Astrocyte (in vitro differentiated cells and primary cell): ENCODE measurements around the gene CNTNAP5. TPM values are rescaled to one million over a fixed set of nuclear protein-coding genes. Genes with fewer than 3 reads are reported as not detected.

Source experiments
- DNase-seq: peaks from one replicate; pipeline ENCODE4 v3.0.0-alpha.2; 2010; ENCODE audit warnings: low read depth
- FAIRE-seq: peaks from 2 replicates; lab custom pipeline; 2011; peaks lifted over from hg19 to GRCh38; lab: Jason Lieb, UNC
- H2AFZ ChIP-seq: 2 replicates; pipeline ENCODE4 v1.6.0; 2012; ENCODE audit warnings: low read depth, low read length, inconsistent platforms
- H3K27ac ChIP-seq: 2 replicates; pipeline ENCODE4 v1.5.1; 2011; ENCODE audit warnings: low read depth, low read length, inconsistent platforms
- H3K27me3 ChIP-seq: 2 replicates; pipeline ENCODE4 v1.6.0; 2011; ENCODE audit warnings: low read length, inconsistent platforms; ENCODE audit not compliant: insufficient read depth
- H3K36me3 ChIP-seq: 2 replicates; pipeline ENCODE4 v1.5.1; 2011; ENCODE audit warnings: low read length, inconsistent platforms; ENCODE audit not compliant: insufficient read depth
- H3K4me1 ChIP-seq: 2 replicates; pipeline ENCODE4 v1.5.1; 2011; ENCODE audit warnings: low read length, inconsistent platforms; ENCODE audit not compliant: insufficient read depth
- H3K4me2 ChIP-seq: 2 replicates; pipeline ENCODE4 v1.6.0; 2012; ENCODE audit warnings: low read length, inconsistent platforms
- H3K4me3 ChIP-seq: 2 replicates; pipeline ENCODE4 v1.5.1; 2011; ENCODE audit warnings: low read depth, mild to moderate bottlenecking, low read length, inconsistent platforms; ENCODE audit not compliant: insufficient read depth
- H3K79me2 ChIP-seq: 2 replicates; pipeline ENCODE4 v1.6.0; 2012; ENCODE audit warnings: mild to moderate bottlenecking, low read length, inconsistent platforms; ENCODE audit not compliant: insufficient read depth
- H3K9ac ChIP-seq: 2 replicates; pipeline ENCODE4 v1.6.0; 2012; ENCODE audit warnings: mild to moderate bottlenecking, low read length, inconsistent platforms
- H3K9me3 ChIP-seq: 2 replicates; pipeline ENCODE4 v1.5.1; 2012; ENCODE audit warnings: low read depth, mild to moderate bottlenecking, low read length, inconsistent platforms; ENCODE audit not compliant: insufficient read depth
- H4K20me1 ChIP-seq: 2 replicates; pipeline ENCODE4 v1.6.0; 2012; ENCODE audit warnings: low read length, inconsistent platforms; ENCODE audit not compliant: insufficient read depth
- H3K27ac Mint-ChIP-seq: one replicate; pipeline ENCODE4 v1.8.0; 2021; ENCODE audit warnings: mild to moderate bottlenecking, mixed read lengths; ENCODE audit not compliant: unreplicated experiment
- H3K27me3 Mint-ChIP-seq: one replicate; pipeline ENCODE4 v1.8.0; 2021; ENCODE audit warnings: low read depth, mixed read lengths; ENCODE audit not compliant: unreplicated experiment
- H3K36me3 Mint-ChIP-seq: one replicate; pipeline ENCODE4 v1.8.0; 2021; ENCODE audit warnings: low read depth, mixed read lengths; ENCODE audit not compliant: unreplicated experiment
- H3K4me1 Mint-ChIP-seq: one replicate; pipeline ENCODE4 v1.8.0; 2021; ENCODE audit warnings: low read depth, mixed read lengths; ENCODE audit not compliant: unreplicated experiment
- H3K4me3 Mint-ChIP-seq: one replicate; pipeline ENCODE4 v1.8.0; 2021; ENCODE audit warnings: mild to moderate bottlenecking, moderate library complexity, mixed read lengths; ENCODE audit not compliant: unreplicated experiment
- H3K9me3 Mint-ChIP-seq: one replicate; pipeline ENCODE4 v1.8.0; 2021; ENCODE audit warnings: mild to moderate bottlenecking, mixed read lengths; ENCODE audit not compliant: unreplicated experiment
- CTCF ChIP-seq: IDR thresholded peaks from 2 replicates; pipeline ENCODE4 v1.5.1; 2011; ENCODE audit warnings: low read depth, mild to moderate bottlenecking, inconsistent platforms, low read length, moderate library complexity; ENCODE audit not compliant: insufficient read depth
- EZH2 ChIP-seq: IDR thresholded peaks from 2 replicates; pipeline ENCODE4 v1.6.1; 2012; ENCODE audit warnings: mild to moderate bottlenecking, low read length, inconsistent platforms; ENCODE audit not compliant: insufficient read depth
- total RNA-seq: library from RNA; stranded (reverse); gene quantifications from 2 replicates; pipeline ENCODE4 v1.2.1, GENCODE V29; 2021

The CNTNAP5 gene
- total RNA-seq, 1 donor from 2014 or later: 0.30 TPM

- no peaks in the 10 kb centered on the region for H3K79me2 ChIP-seq
- TF ChIP-seq CTCF (no peak), EZH2 (no peak)
- H3K27ac Mint-ChIP-seq: no peak overlapping the region
- no peaks in the 10 kb centered on the region for H3K27me3 Mint-ChIP-seq
- no peak for FAIRE-seq
- no peak overlapping the region for H3K27ac ChIP-seq
- H2AFZ ChIP-seq: no peak overlapping the region
- H3K4me1 ChIP-seq: no peaks in the 10 kb centered on the region
- no peaks in the 10 kb centered on the region for H3K27me3 ChIP-seq
- H3K36me3 ChIP-seq: no peaks in the 10 kb centered on the region
- H3K4me1 Mint-ChIP-seq: no peaks in the 10 kb centered on the region
- H4K20me1 ChIP-seq: no peaks in the 10 kb centered on the region
- no peak overlapping the region for H3K4me3 ChIP-seq
- H3K9ac ChIP-seq: no peak overlapping the region
- no peak overlapping the region for H3K4me2 ChIP-seq
- no peak for DNase-seq
- H3K36me3 Mint-ChIP-seq: no peaks in the 10 kb centered on the region
- H3K9me3 Mint-ChIP-seq: no peaks in the 10 kb centered on the region
- no peaks in the 10 kb centered on the region for H3K9me3 ChIP-seq
- H3K4me3 Mint-ChIP-seq: no peak overlapping the region
These were observed 715.5 kb downstream of the CNTNAP5 start for GRCh38 chr2:124740636-124741035.

GRCh38 chr2:124753842-124754241 is 728.8 kb downstream of the CNTNAP5 start:
- Mint-ChIP-seq H3K27me3 (peaks cover 5% of the 10 kb centered on the region), H3K36me3 (no peaks in the 10 kb centered on the region), H3K4me3 (no peak overlapping the region), H3K27ac (no peak overlapping the region), H3K4me1 (peaks cover 2% of the 10 kb centered on the region), H3K9me3 (no peaks in the 10 kb centered on the region)
- Histone ChIP-seq H3K4me1 (no peaks in the 10 kb centered on the region), H3K9ac (no peak overlapping the region), H3K27me3 (no peaks in the 10 kb centered on the region), H3K27ac (no peak overlapping the region), H4K20me1 (no peaks in the 10 kb centered on the region), H3K79me2 (no peaks in the 10 kb centered on the region), H3K36me3 (no peaks in the 10 kb centered on the region), H3K4me2 (no peak overlapping the region), H2AFZ (no peak overlapping the region), H3K4me3 (no peak overlapping the region), H3K9me3 (no peaks in the 10 kb centered on the region)
- no peak for DNase-seq
- TF ChIP-seq CTCF (no peak), EZH2 (no peak)
- FAIRE-seq: no peak

- Mint-ChIP-seq H3K27ac (no peak overlapping the region), H3K27me3 (peaks cover 2% of the 10 kb centered on the region), H3K4me3 (no peak overlapping the region), H3K9me3 (no peaks in the 10 kb centered on the region), H3K4me1 (peaks cover 2% of the 10 kb centered on the region), H3K36me3 (no peaks in the 10 kb centered on the region)
- TF ChIP-seq CTCF (no peak), EZH2 (no peak)
- FAIRE-seq: no peak
- no peaks in the 10 kb centered on the region for H3K4me1 ChIP-seq
- H4K20me1 ChIP-seq: no peaks in the 10 kb centered on the region
- H3K9ac ChIP-seq: no peak overlapping the region
- H3K9me3 ChIP-seq: no peaks in the 10 kb centered on the region
- H3K27me3 ChIP-seq: no peaks in the 10 kb centered on the region
- H3K4me3 ChIP-seq: no peak overlapping the region
- H3K79me2 ChIP-seq: no peaks in the 10 kb centered on the region
- H3K27ac ChIP-seq: no peak overlapping the region
- no peaks in the 10 kb centered on the region for H3K36me3 ChIP-seq
- no peak for DNase-seq
- no peak overlapping the region for H3K4me2 ChIP-seq
- no peak overlapping the region for H2AFZ ChIP-seq
These were observed 730.3 kb downstream of the CNTNAP5 start for GRCh38 chr2:124755386-124755785.
